ENCODE measurements around the gene PCDHGA5. TPM values are rescaled to one million over a fixed set of nuclear protein-coding genes. Genes with fewer than 3 reads are reported as not detected.

Gene PCDHGA5
- total RNA-seq, 1 experiment from 2014 or later = 1.3 TPM

DNA sequence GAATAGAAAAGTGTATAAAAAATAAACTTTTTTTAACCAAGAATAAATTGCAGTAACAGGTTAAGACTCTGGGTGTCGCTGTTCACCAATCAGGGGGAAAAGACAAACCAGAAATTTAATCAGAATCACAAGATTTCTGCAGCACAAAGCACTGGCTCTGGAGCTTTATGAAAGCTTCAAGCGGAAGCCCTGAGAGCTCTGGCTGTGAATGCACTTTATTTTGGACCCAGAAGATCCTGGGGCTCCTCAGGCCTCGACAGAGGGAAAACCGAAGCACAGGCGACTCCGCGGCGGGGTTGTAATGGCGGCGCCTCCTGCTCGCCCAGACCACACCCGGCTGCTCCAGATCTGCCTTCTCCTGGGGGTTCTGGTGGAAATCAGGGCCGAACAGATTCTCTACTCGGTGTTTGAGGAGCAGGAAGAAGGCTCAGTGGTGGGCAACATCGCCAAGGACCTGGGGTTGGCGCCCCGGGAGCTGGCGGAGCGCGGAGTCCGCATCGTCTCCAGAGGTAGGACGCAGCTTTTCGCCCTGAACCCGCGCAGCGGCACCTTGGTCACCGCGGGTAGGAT lies 9.0 kb upstream of the PCDHGA5 start, which contains the start of gene PCDHGA4:
PCDHGA4 (plus strand) TSS at position 122 of the 570 bp plus-strand sequence; CDS start at position 209, 87 bp downstream.
- Histone ChIP-seq H3K9ac (ENCODE audit: extremely low read depth, insufficient read length, low read length) (no peak within 1 kb of the TSS), H3K27ac (ENCODE audit: insufficient read length, low read depth, low read length) (no peak within 1 kb of the TSS), H3K4ac (ENCODE audit: low read depth, low read length) (no peak within 1 kb of the TSS), H4K8ac (replicated peaks; ENCODE audit: insufficient read length, low read depth, low read length) (no peak within 1 kb of the TSS), H2AK5ac (ENCODE audit: insufficient read length, low read length) (no peak within 1 kb of the TSS), H2BK120ac (ENCODE audit: low read depth, low read length, poor library complexity, severe bottlenecking) (no peak within 1 kb of the TSS), H3K79me1 (ENCODE audit: insufficient read depth, low read depth, low read length, poor library complexity, severe bottlenecking) (no peaks in the 10 kb centered on the region), H3K18ac (ENCODE audit: insufficient read length, low read depth, low read length) (no peak within 1 kb of the TSS), H3K56ac (ENCODE audit: insufficient read length, low read depth, low read length) (no peak within 1 kb of the TSS), H4K91ac (ENCODE audit: insufficient read length, low read depth, low read length) (no peak within 1 kb of the TSS), H3T11ph (ENCODE audit: low read length) (no peak within 1 kb of the TSS), H3K27me3 (ENCODE audit: insufficient read depth, low read length) (no peaks in the 10 kb centered on the region), H3K14ac (ENCODE audit: insufficient read depth, low read length) (no peak within 1 kb of the TSS), H2BK12ac (ENCODE audit: insufficient read length, low read depth, low read length) (no peak within 1 kb of the TSS), H4K20me1 (ENCODE audit: control insufficient read depth, insufficient read depth, insufficient read length) (no peaks in the 10 kb centered on the region), H2BK20ac (ENCODE audit: low read depth, low read length, poor library complexity, severe bottlenecking) (no peak within 1 kb of the TSS), H3K4me1 (ENCODE audit: insufficient read depth, low read length) (no peaks in the 10 kb centered on the region), H2BK5ac (ENCODE audit: insufficient read length, low read length) (no peak within 1 kb of the TSS), H3K23me2 (ENCODE audit: insufficient read length, low read depth, low read length, poor library complexity, severe bottlenecking) (peaks cover 3% of the 10 kb centered on the region), H2AFZ (ENCODE audit: low read length) (no peak within 1 kb of the TSS), H3K23ac (ENCODE audit: insufficient read length, low read depth, low read length) (no peak within 1 kb of the TSS), H3K79me2 (ENCODE audit: insufficient read depth, low read length) (no peaks in the 10 kb centered on the region), H2BK15ac (ENCODE audit: low read depth, low read length) (no peak within 1 kb of the TSS), H4K5ac (ENCODE audit: insufficient read length, low read depth, low read length) (no peak within 1 kb of the TSS), H3K4me2 (ENCODE audit: insufficient read depth, insufficient read length, low read length) (no peak within 1 kb of the TSS), H3K9me3 (ENCODE audit: control insufficient read depth, low read depth, low read length) (peaks cover 33% of the 10 kb centered on the region)
- Mint-ChIP-seq H3K27ac (no peak within 1 kb of the TSS), H3K9me3 (peaks cover 60 to 62% of the 10 kb centered on the region in 2 experiments), H3K4me1 (peaks cover 7% of the 10 kb centered on the region in 2 experiments), H3K36me3 (ENCODE audit: insufficient read depth in 1 of 3, low read depth in 3 of 3) (peaks cover 18 to 68% (median 50%) of the 10 kb centered on the region in 3 experiments), H3K4me3 (no peak within 1 kb of the TSS), H3K27me3 (ENCODE audit: low read depth) (peaks cover 2% of the 10 kb centered on the region)
- no peak for DNase-seq
- TF ChIP-seq, protein P1, sequence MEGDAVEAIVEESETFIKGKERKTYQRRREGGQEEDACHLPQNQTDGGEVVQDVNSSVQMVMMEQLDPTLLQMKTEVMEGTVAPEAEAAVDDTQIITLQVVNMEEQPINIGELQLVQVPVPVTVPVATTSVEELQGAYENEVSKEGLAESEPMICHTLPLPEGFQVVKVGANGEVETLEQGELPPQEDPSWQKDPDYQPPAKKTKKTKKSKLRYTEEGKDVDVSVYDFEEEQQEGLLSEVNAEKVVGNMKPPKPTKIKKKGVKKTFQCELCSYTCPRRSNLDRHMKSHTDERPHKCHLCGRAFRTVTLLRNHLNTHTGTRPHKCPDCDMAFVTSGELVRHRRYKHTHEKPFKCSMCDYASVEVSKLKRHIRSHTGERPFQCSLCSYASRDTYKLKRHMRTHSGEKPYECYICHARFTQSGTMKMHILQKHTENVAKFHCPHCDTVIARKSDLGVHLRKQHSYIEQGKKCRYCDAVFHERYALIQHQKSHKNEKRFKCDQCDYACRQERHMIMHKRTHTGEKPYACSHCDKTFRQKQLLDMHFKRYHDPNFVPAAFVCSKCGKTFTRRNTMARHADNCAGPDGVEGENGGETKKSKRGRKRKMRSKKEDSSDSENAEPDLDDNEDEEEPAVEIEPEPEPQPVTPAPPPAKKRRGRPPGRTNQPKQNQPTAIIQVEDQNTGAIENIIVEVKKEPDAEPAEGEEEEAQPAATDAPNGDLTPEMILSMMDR (conservative IDR thresholded peaks at IDR 0.05) = peak; percentile 64
- no CpG with 5 or more reads among the region's 29 CpGs for WGBS (ENCODE audit: extremely low coverage, insufficient read length, low lambda C conversion rate)
